LNCAP (cell line): ENCODE data around the gene STARD4.

Experiments
- TF ChIP-seq, protein P1 (sequence below): fragments of 450-650 bp; IDR thresholded peaks from 2 replicates; pipeline ENCODE4 v1.5.1; 2017; ENCODE audit warnings: mild to moderate bottlenecking

The STARD4 gene

DNA sequence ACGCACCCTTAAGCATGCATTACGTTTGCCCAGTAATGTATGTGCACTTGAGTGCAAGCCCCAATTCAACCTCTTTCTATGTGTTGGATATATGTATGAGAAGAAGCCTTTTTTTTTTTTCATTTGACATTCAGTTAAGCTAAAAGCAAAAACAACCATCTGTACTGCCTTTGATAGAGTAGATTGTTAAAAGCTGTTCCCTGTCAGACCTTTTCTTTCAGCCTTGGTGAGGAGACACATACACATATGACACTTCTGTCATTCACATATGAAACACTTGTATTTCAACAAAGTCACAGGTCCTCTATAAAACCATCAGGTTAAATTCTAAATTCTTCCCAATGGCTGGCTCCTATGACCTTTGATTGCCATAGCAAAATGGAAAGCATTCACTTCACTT is 40.2 kb upstream of the STARD4 start:
- TF ChIP-seq, protein P1, sequence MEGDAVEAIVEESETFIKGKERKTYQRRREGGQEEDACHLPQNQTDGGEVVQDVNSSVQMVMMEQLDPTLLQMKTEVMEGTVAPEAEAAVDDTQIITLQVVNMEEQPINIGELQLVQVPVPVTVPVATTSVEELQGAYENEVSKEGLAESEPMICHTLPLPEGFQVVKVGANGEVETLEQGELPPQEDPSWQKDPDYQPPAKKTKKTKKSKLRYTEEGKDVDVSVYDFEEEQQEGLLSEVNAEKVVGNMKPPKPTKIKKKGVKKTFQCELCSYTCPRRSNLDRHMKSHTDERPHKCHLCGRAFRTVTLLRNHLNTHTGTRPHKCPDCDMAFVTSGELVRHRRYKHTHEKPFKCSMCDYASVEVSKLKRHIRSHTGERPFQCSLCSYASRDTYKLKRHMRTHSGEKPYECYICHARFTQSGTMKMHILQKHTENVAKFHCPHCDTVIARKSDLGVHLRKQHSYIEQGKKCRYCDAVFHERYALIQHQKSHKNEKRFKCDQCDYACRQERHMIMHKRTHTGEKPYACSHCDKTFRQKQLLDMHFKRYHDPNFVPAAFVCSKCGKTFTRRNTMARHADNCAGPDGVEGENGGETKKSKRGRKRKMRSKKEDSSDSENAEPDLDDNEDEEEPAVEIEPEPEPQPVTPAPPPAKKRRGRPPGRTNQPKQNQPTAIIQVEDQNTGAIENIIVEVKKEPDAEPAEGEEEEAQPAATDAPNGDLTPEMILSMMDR: no peak

DNA sequence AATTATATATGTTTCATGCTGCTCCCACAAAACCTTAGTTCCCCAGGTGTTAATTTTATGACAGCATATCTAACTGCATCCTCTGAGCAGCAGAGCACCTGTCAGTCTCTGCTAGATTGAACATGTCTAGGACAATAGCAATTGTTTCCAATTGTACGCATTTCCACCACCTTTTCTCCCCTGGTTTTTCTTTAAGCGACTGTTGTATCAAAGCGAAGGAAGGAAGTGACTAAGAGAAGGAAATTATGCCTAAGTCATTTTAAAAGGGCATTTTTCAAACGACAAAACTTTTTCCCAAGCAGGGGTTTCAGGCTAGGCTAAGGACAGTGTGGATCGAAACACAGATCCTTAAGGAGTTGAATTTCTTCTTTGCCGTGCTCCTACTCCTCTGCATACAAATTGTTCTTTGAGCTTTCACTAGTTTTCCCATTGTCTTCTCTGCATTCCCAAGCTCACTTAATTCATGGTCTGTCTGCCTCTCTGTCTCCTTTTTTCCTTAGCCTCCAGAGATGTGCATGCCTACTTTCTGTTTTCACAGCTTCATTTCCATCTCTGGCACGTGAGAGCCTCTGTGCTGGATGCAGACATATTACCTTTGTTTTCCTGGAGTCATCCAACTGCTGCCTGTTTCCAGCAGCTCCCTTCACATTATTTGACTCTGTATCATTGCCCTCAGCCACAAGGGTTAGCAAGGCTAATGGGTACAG is 39.4 kb upstream of the STARD4 start:
- TF ChIP-seq, protein P1: no peak

DNA sequence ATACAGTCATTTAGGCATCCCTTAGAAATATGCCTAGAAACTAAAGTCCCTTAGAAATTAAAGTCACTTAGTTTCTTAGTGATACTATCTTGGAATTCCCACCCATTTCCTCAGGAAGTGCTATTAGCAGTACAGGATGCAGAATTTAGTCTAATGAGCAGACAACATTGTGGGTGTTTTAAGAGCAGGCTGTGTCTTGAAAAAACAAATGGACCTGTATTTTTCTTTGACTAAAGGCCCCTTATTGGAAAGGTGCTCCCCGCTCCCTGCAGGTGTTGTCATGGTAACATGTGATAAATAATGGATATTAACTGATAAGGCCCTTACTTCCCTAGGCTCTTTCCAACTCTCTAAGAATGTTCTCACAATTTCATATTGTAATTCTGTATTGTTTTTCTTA is 38.8 kb upstream of the STARD4 start:
- TF ChIP-seq, protein P1: no peak

DNA sequence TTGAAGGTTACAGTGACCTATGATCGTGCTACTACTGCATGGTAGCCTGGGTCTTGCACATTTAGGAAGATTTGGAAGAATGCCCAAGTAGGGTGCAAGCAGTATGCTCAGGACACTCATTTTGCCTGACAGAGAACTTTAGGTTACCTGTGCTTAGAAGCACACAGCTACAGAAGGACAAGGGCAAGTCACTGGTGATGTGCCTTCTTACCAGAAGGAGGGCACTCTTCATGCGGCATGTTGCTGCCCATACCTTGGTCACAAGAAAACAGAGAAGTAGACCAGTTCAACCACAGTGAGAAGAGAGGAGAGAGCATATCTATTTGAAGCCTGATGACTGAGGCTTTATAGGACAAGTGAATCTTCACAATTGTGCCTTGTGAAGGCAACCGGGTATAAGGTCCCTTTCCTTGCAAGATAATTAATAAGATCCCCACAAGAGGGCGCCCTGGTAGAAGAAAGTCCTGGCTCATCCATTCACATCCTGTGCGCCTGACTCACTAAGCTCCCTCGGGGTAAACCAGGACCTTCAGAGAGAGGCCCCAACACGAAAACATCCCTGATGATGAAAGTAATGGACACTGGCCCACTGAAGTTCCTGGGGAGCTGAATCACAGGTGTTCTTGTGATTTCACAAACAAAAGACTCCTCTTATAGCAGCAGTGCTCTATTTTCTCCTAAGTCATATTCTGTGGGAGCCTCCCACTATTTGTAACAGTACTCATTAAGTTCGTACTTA is 38.1 kb upstream of the STARD4 start:
- TF ChIP-seq, protein P1: peak; percentile 62; the same call in 1 of the 2 replicates

DNA sequence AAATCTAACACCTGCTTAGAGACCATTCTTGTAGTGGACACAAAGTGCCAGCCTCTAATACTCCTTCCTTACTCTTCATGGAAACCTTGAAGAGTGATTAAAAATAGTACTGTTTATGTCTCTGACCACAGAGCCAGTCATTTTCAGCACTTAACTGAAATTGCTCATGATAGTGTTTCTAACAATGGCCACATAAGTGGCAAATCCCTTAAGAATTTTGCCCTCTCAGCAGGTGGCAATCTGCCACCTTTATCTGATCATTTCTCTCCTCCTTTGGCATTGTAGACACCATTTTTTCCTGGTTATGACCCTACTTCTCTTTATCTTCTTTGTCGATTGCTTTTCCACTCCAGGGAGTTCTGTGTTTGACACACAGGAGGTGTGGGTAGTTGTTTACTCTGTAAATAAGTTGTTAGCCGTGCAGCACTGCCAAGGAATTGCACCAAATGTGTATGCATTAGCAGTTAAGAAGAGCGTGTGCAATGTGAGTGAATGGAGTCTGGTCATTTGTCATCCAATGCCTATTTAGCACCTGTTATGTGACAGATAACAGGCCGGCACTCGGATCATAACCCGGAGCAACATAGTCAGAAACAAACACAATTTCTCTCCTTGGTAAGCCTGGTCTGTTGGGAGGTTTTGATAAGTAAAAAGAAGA is 36.8 kb upstream of the STARD4 start:
- TF ChIP-seq, protein P1: no peak

DNA sequence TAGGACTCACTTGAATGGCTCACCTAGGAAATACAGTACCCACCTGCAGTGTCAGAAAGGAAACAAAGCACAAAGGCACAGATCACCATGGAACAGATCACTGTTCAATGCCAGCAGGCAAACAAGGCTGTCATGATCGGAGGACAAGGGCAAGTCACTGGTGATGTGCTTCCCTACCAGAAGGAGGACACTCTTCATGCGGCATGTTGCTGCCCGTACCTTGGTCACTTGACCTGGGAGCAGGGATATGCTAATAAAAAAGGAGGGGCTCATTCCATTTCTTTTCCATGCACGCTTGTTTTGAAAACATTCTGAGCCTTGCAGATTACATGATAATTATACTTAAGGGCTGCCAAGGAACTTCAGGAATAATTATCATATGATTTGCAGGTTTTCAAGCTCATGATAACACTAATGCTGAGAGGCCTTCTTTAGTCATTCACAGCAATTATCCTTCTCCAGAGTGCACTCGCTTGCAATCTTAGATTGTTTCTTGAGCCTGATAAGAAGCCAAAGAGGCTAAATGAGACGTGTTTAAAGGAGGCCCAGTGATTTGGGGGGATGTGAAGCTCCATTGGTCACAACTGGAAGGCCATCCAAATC is 36.1 kb upstream of the STARD4 start:
- TF ChIP-seq, protein P1: no peak

DNA sequence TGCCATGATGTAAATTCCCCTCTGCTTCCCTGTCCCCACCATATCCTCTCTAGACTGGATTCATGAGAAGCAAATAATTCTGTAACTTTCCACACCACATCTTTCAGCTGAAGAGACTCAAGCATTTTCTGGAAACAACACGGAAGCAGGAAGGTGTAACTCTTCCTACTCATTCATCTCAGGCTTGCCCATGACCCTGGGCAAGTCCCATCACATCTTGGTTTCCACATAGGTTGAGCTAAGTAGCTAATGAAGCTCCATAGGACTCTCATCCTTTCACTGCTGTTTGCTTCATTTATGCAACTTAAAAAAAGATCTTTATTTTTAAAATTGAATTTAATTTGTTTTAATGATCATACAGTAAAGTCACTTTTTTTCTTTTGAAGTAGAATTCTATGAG is 32.7 kb upstream of the STARD4 start:
- TF ChIP-seq, protein P1: no peak
